GM21825 (cell line): ENCODE measurements around the gene APMAP.
"Not testable (repeated sequence)": the region's sequence is repeated elsewhere in the genome, so short reads cannot be mapped to it uniquely, and the experiment has no call there.

Experiments
- ATAC-seq: cut with Tn5 transposase; IDR thresholded peaks from one replicate; pipeline ENCODE4 v1.9.1; 2021; ENCODE audit warnings: mild to moderate bottlenecking, moderate library complexity; ENCODE audit not compliant: unreplicated experiment

Gene APMAP

DNA sequence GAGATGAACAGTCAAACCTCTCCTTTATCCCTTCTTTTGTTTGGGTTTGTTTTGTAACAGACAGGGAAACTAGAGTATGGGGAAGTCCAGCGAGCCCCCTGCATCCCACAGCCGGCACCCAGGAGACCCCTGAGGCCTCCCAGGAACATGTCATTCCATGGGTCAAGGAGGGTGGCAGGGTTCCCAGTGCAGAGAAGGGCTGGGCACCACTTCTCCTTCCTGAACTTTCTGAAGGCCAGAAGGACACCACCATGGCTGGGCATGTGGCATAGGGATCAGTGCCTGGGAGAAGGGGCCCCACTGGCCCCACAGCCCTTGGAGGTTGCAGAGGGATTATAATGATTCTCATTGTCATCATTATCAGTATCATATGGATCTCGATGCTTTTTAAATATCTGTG lies 57.4 kb downstream of the APMAP start:
- ATAC-seq, result no peak

DNA sequence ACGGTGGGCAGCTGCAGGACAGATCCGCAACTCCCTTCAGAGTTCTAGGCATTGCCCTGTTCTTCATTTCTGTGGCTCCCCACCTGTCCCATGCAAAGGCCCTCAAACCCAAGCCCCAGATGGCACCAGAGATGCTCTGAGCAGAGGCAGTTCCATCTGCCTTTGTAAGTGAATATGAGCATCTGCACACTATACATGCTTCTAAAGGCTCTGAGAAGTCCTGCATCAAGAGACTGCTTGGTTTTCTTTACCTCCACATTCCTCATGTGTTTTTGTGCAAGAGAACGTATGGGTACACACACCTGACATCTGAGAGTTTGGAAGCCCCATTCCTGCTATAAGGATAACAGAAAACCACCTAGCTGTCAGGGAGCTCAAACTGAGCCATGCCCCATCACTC lies 57.8 kb downstream of the APMAP start:
- no peak for ATAC-seq

DNA sequence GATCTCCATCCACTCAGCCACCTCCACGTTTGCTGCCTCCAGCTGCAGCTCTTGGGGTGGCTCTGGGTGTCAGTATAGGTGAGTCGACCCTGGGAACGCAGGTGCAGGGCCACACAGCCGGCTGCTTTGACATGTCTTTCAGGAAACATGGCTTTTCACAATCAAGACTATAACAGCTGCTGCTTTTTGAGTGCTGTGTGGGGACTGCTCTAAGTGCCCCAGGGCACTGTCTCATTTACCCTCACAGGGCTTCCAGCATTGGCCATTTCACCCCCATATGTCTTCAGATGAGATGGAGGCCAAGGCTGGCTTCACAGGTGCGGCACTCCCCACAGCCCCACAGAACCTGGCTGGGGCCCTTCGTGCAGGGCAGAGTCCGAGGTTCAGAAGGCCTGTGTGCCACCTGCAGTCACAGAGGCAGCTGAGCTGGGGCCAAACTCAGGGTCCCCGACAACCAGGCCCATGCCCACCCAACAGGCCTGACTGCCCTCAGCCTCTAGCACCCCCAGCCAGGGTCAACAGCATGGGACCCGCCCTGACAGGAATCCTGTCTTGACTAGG lies 58.4 kb downstream of the APMAP start:
- ATAC-seq, result no peak

DNA sequence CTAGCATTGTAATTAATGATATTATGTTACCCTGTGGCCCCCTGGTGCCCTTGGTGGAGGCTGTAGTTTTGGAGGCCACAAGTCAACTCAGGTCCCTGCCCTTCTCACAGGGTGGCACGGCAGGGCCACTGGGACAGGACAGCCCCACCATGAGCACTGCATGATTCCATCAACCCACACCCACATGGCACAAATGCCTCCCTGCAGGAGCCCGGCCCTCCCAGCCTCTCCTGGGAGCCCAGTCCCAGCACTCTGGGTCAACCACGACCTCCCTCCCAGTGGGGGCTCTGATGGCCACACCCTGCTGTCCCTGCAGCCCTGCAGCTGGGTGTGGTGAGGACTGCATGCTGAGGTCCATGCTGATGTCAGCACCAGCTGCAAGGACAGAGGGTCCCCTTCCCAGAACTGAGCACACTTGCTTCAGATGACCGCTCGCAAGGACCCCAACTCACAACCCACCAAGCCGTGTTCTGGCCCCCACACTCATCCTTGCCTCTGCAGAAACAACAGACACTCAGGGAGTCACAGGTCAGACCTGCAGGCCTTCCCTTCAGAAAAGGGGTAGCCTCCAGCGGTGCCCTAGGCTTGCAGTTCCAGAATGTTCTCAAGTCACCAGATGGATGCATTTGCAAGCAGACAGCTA lies 59.2 kb downstream of the APMAP start:
- no peak for ATAC-seq

DNA sequence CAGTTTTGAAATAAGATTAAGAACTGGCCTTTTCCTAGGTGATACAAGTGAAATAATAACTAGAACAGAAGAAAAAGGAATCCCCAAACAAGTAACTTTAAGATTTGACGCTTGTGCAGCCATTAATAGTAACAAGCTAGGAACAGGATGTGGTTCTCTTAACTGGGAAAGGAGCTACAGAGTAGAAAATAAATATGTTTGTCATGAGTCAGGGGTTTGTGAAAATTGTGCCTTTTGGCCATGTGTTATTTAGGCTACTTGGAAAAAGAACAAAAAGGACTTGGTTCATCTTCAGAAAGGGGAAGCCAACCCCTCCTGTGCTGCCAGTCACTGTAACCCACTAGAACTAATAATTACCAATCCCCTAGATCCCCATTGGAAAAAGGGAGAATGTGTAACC lies 60.7 kb downstream of the APMAP start:
- ATAC-seq, result not testable (repeated sequence)

DNA sequence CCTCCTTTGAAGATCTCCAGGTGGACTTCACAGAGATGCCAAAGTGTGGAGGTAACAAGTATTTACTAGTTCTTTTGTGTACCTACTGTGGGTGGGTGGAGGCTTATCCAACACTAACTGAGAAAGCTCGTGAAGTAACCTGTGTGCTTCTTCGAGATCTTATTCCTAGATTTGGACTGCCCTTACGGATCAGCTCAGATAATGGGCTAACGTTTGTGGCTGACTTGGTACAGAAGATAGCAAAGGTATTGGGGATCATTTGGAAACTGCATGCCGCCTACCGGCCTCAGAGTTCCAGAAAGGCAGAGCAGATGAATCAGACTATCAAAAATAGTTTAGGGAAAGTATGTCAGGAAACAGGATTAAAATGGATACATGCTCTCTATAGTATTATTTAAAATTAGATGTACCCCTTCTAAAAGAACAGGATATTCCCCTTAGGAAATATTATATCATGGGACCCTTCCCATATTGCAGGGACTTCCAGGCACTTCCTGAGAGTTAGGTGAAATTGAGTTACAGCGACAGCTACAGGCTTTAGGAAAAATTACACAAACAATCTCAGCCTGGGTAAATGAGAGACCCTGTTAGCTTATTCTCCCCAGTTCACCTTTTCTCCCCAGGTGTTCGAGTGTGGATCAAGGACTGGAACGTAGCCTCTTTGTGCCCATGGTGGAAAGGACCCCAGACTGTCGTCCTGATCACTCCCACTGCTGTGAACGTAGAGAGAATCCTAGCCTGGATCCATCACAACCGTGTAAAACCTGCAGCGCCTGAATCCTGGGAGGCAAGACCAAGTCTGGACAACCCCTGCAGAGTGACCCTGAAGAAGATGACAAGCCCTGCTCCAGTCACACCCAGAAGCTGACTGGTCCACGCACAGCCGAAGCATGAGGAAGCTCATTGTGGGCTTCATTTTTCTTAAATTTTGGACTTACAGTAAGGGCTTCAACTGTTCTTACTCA lies 61.5 kb downstream of the APMAP start:
- ATAC-seq, result not testable (repeated sequence)

DNA sequence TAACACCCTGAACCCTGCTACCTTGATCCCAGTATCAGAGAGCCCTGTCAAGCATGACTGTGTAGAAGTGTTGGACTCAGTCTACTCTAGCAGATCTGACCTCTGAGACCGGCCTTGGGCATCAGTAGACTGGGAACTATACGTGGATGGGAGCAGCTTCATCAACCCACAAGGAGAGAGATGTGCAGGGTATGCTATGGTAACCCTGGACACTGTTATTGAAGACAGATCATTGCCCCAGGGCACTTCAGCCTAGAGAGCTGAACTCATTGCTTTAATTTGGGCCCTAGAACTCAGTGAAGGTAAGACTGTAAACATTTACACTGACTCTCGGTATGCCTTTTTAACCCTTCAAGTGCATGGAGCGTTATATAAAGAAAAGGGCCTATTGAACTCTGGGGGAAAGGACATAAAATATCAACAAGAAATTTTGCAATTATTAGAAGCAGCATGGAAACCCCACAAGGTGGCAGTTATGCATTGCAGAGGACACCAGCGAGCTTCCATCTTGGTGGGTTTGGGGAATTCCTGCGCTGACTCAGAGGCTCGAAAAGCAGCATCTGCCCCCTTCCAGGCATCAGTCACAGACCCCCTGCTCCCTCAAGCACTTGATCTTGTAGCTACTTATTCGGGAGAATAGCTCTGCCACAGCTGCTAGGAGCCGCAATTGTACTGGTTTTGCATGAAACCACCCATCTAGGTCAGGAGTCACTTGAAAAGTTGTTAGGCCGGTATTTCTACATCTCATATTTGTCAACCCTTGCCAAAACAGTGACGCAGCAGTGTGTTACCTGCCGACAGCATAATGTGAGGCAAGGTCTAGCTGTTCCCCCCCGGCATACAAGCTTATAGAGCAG lies 62.5 kb downstream of the APMAP start:
- not testable (repeated sequence) for ATAC-seq

DNA sequence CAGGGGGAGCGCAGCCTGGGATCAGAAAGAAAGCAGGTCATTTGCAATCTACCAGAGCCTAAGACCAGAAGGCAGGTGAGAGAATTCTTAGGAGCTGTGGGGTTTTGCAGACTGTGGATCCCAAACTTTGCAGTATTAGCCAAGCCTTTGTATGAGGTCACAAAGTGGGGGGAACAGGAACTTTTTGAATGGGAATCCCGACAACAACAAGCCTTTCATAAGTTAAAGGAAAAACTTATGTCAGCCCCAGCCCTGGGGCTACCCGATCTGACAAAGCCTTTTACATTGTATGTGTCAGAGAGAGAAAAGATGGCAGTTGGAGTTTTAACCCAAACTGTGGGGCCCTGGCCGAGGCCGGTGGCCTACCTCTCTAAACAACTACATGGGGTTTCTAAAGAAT lies 63.3 kb downstream of the APMAP start:
- not testable (repeated sequence) for ATAC-seq

DNA sequence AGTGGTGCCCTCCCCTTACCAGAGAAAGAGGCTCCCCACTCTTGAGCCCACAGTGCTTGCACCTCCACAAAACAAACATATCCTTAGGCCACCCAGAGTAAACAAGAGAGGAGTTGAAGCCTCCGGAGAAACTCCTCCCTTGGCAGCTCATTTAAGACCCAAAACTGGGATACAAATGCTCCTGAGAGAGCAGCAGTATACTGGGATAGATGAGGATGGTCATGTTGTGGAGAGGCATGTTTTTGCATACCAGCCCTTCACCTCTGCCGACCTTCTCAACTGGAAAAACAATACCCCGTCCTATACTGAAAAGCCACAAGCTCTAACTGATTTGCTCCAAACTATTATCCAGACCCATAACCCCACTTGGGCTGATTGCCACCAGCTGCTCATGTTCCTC lies 71.8 kb downstream of the APMAP start:
- ATAC-seq, result not testable (repeated sequence)

DNA sequence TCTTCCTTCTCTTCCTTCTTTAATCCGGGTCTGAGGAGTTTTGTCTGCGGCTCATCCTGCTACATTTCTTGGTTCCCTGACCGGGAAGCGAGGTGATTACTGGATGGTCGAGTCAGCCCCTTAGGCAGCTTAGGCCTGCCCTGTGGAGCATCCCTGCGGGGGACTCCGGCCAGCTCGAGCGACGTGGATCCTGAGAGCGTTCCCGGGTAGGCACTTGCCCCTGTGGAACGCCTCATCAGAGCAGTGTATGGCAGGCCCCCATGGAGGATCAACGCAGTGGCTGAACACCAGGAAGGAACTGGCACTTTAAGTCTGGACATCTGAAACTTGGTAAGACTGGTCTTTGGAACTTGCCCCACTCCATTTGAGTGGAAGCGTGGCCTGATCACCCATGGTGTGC lies 72.9 kb downstream of the APMAP start:
- ATAC-seq, result not testable (repeated sequence)

DNA sequence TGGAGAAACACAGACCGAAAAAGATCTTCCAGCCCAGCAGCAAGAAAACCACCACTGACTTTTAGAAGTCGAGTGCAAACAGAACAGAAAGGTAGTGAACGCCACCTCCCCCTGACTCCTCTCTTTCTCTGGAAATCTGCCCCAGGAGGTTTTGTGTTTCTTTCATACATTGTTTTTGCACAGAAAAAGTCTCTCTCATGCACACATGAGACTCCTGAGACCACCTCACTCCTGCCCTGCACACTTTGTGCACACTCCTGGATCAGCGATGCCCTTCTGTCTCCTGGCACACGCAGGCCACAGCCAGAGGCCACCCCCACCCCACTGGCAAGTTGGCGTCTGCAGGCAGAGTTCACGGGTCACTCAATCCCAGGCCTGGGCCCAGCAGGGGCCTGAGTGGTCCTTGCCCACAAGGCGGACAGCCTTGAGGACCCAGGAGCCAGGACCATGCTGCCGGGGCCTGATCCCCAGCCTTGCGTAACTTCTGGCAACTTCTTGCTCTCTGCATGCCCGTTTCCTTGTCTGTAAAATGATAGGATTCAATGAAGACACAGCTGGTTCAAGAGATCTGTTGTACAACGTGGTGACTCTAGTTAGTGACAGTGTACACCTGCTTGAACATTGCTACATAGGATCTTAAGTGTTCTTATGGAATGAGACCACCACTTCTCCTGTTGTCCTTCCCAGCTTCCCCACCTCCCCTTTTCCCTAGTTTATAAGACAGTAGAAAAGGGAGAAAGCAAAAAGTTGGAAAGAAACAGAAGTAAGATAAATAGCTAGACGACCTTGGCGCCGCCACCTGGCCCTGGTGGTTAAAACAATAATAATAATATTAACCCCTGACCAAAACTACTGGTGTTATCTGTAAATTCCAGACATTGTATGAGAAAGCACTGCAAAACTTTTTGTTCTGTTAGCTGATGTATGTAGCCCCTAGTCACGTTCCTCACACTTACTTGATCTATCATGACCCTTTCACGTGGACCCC lies 73.7 kb downstream of the APMAP start:
- ATAC-seq, result no peak

DNA sequence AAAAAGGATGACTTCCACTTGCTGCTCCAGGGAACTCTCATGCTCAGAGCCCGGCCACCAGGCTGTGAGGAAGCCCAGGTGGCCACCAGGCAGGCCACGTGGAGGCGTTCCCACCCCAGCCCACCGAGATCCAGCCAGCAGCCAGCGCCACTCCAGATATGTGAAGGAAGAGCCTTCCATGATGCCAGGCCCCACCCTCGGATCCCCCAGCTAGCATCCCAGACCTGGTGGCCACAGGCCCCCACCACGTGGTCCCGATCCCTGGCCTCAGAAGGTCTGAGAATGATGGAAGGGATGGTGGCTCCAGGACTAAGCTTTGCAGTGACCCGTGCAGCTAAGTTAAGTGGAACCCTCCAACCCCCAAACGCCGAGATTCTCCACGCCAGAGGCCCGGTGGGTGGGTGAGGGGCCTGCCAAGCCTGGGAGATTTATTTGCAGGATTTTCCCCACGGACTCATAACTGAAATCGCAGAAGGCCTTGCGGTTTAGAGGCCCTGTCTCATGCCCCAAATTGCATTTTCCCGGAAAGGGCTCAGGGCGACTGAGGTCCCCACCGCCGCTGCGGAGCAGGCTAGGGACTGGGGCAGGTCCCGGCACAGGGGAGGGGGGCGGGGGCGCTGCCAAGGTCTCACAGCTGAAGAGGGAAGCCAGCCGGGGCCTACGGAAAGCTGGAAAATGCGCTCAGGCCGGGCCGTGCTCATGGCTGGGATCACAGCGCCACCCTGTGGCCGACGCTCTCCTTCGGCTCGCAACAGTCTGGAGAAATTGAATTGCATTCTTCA lies 74.6 kb downstream of the APMAP start:
- ATAC-seq, result no peak

DNA sequence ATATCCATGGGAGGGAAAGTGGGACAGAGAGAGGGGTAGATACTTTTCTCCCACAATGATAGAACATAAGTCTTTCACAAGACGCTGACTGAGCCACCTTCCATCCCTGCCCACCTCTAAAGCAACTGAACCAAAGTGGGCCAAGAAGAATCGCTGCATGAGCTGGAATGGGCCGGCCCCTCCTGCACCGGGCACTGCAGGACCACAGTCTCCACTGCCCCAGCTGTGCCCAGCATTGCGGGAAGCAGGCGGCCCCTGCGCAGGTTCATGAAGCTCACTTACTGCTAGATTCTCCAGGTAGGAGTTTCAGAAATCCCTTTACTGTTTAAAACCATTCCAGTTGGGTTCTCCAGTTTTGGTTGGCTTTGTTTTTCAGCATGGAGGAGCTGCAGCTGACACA lies 75.5 kb downstream of the APMAP start:
- no peak for ATAC-seq

DNA sequence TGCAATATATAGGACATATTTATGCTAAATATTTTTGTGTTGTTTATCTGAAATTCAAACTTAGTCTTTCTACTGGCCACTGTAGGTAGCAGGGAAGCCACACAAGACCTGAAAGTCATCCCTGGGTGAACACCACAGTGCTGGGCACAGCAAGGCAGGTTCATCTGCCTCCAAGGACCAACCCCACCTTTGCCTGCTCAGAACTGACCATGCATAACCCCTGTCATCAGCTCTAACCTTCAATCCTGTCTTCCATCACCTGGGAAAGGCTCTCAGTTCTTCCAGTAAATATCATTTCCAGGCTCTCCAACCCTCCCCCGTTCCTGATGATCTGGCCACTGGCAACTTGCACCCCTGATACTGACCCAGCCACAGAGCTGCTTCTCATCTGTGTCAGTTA lies 76.1 kb downstream of the APMAP start:
- ATAC-seq, result no peak

DNA sequence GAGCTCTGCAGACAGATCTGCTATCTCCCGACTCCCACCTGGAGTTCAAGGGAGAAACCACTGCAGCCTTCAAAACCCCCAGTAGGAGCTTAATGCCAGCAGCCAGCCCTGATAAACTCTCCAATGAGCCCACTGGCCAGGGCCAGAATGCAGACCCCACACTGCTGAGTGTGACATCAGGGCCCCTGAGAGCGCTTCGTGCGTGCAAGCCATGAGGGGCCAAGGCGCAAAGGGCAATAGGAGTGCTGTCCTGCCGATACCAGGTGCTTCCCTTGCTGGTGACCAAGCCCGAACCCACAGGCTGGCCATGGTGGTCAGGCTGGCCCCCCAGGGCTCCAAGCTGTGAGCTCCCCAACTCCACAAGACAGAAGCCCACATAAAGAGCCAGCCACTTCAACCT lies 76.7 kb downstream of the APMAP start:
- ATAC-seq, result no peak

DNA sequence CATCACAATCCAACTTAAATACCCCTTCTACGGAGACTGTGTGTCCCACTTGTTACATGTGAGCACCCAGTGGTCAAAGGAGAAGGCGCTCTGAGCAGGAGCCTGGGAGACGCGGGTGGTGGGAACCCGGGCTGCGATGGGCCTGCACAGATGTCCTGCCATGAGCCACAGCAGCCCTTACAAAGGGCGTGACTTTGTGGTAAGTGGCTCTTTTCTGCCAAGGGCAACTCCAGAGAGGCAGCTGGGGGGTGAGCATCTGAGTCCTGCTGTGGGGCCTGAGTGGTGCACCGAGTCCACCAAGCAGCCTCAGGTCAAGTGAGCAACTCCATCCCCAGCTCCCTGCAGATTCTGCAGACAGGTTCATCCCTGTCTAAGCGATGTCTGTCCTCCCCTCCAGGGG lies 77.1 kb downstream of the APMAP start:
- ATAC-seq, result no peak

DNA sequence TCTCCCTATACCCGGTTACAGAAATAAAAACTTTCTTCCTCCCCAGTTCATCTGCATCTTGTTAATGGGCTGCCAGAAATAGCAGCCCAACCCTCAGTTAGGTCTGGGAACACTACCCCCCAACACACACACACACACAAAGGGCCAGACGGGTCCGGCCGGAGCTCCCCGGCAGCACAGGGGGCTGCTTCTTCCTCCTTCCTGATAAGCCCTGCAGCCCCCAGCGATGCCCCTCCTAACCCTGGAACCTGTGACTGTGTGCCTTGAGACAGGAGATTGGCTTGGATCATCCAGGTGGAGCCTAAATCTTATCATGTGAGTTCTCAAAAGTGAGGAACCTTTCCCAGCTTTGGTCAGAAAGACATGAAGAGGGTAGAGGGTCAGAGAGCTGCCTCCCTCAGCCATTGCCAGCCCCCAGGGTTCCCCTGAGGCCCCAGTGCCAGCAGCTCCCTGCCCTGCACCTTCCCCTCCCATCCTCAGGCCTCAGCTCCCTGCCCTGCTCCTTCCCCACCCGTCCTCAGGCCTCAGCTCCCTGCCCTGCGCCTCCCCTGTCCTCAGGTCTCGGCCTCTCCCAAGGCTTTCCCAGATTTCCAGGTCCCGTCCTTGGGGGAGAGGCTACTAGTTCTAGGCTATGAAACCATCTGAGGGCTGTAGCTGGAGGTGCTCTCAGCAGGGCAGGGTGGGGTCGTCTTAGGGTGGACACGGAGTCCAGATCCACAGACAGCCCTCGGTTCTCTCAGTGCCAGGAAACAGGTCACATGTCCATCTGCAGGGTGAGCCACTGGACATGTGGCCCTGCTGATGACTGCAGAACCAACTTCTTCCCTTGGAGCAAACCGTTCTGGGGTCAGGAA lies 77.9 kb downstream of the APMAP start:
- ATAC-seq, result no peak

DNA sequence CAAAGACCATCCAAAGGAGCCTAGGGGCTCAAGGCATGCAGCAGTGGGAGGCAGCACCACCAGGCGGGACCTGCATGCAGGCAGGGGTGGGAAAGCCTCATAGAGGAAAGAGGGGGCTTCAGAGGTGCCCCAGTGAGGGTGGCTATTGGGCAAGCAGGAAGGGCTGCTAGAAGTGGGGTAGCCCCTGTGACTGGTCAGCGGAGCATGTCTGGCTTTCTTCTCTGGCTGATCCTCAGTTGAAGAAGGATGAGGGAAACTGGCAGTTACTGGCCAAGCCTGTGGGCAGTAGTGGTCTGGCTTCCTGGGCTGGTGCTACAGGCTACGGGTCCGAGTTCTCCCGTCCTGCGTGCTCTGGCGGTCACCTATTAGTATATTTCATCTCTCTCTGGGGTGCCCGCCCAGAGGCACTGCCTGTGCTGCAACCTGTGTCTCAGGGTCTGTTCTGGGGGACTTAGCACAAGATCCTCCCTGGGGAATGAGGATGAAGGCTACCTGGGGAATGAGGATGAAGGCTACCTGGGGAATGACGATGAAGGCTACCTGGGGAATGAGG lies 79.4 kb downstream of the APMAP start:
- no peak for ATAC-seq
